HEK293 (cell line): ENCODE data around the gene IARS1.

Source experiments
- CTCF ChIA-PET: fragments of 350-600 bp; formaldehyde crosslinking; extraction: SDS; loops from one replicate; lab custom pipeline; 2021; ENCODE audit warnings: antibody characterized with exemption; lab: Yijun Ruan, JAX
- POLR2A ChIA-PET: fragments of 300-600 bp; formaldehyde crosslinking; extraction: SDS; loops from one replicate; lab custom pipeline; 2020; ENCODE audit warnings: antibody characterized with exemption, inconsistent platforms; lab: Yijun Ruan, JAX
- H3K27ac ChIP-seq: fragments of 200-500 bp; sonication (Bioruptor generic); 2 replicates; pipeline ENCODE4 v1.5.1; 2014; ENCODE audit warnings: low read depth, low read length, control low read depth, inconsistent platforms; ENCODE audit errors: extremely low read depth
- H3K36me3 ChIP-seq, 2 experiments: fragments of 200-500 bp in 1 of 2; sonication (Bioruptor generic) in 1 of 2; 1 replicate in 1 of 2; 2 replicates in 1 of 2; pipeline ENCODE4 v1.5.1; 2014 to 2017; ENCODE audit warnings: inconsistent platforms in 2 of 2, low read length in 2 of 2; ENCODE audit not compliant: control insufficient read depth in 2 of 2, insufficient read depth in 1 of 2
- H3K4me1 ChIP-seq: fragments of 200-500 bp; sonication (Bioruptor generic); 2 replicates; pipeline ENCODE4 v1.5.1; 2014; ENCODE audit warnings: mild to moderate bottlenecking, low read length, inconsistent platforms; ENCODE audit not compliant: control insufficient read depth, insufficient read depth
- H3K4me3 ChIP-seq: 2 replicates; pipeline ENCODE4 v1.5.1; 2011; ENCODE audit warnings: low read depth, mild to moderate bottlenecking, control low read depth, low read length, moderate library complexity
- H3K9me3 ChIP-seq: fragments of 200-500 bp; sonication (Bioruptor generic); 2 replicates; pipeline ENCODE4 v1.5.1; 2014; ENCODE audit warnings: low read depth, low read length, inconsistent platforms; ENCODE audit not compliant: control insufficient read depth, insufficient read depth
- ATF2 ChIP-seq: fragments of 450-650 bp; formaldehyde crosslinking; IDR thresholded peaks from 2 replicates; pipeline ENCODE4 v1.5.1; 2016; ENCODE audit warnings: missing biosample characterization, missing genetic modification characterization, low read depth
- KLF8 ChIP-seq: fragments of 450-650 bp; formaldehyde crosslinking; IDR thresholded peaks from 2 replicates; pipeline ENCODE4 v1.5.1; 2016; ENCODE audit warnings: missing biosample characterization, missing genetic modification characterization
- PRDM1 ChIP-seq: fragments of 450-650 bp; formaldehyde crosslinking; IDR thresholded peaks from 2 replicates; pipeline ENCODE4; 2016; ENCODE audit warnings: missing biosample characterization, missing genetic modification characterization
- PRDM6 ChIP-seq: fragments of 450-650 bp; formaldehyde crosslinking; IDR thresholded peaks from 2 replicates; pipeline ENCODE4 v1.5.1; 2017; ENCODE audit warnings: missing biosample characterization, missing genetic modification characterization
- REPIN1 ChIP-seq: fragments of 450-650 bp; formaldehyde crosslinking; IDR thresholded peaks from 2 replicates; pipeline ENCODE4 v1.5.1; 2017; ENCODE audit warnings: missing biosample characterization, missing genetic modification characterization, low read depth
- TCF7L2 ChIP-seq: IDR thresholded peaks from 2 replicates; pipeline ENCODE4 v1.6.1; 2011; ENCODE audit warnings: low read depth, mild to moderate bottlenecking, inconsistent platforms, low read length, moderate library complexity, borderline replicate concordance
- ZBTB7A ChIP-seq: fragments of 450-650 bp; formaldehyde crosslinking; IDR thresholded peaks from 2 replicates; pipeline ENCODE4 v1.5.1; 2016; ENCODE audit warnings: low read depth, missing biosample characterization, missing genetic modification characterization
- ZNF121 ChIP-seq: fragments of 450-650 bp; formaldehyde crosslinking; IDR thresholded peaks from 2 replicates; pipeline ENCODE4 v1.5.1; 2016; ENCODE audit warnings: missing biosample characterization, missing genetic modification characterization
- ZNF16 ChIP-seq: fragments of 450-650 bp; formaldehyde crosslinking; IDR thresholded peaks from 2 replicates; pipeline ENCODE4 v1.5.1; 2016; ENCODE audit warnings: low read depth, missing biosample characterization, missing genetic modification characterization
- ZNF211 ChIP-seq: fragments of 450-650 bp; formaldehyde crosslinking; IDR thresholded peaks from 2 replicates; pipeline ENCODE4 v1.5.1; 2016; ENCODE audit warnings: low read depth, missing biosample characterization, missing genetic modification characterization
- ZNF398 ChIP-seq: fragments of 450-650 bp; formaldehyde crosslinking; IDR thresholded peaks from 2 replicates; pipeline ENCODE4 v1.5.1; 2017; ENCODE audit warnings: missing biosample characterization, missing genetic modification characterization
- ZNF416 ChIP-seq: fragments of 450-650 bp; formaldehyde crosslinking; IDR thresholded peaks from 2 replicates; pipeline ENCODE4 v1.5.1; 2016; ENCODE audit warnings: missing biosample characterization, missing genetic modification characterization
- ZNF529 ChIP-seq: fragments of 450-650 bp; formaldehyde crosslinking; IDR thresholded peaks from 2 replicates; pipeline ENCODE4 v1.5.1; 2017; ENCODE audit warnings: missing genetic modification characterization, missing biosample characterization; ENCODE audit not compliant: insufficient replicate concordance
- ZNF558 ChIP-seq: fragments of 450-650 bp; formaldehyde crosslinking; IDR thresholded peaks from 2 replicates; pipeline ENCODE4 v1.5.1; 2016; ENCODE audit warnings: missing biosample characterization, missing genetic modification characterization
- ZNF585B ChIP-seq: fragments of 450-650 bp; formaldehyde crosslinking; IDR thresholded peaks from 2 replicates; pipeline ENCODE4 v1.5.1; 2016; ENCODE audit warnings: missing biosample characterization, missing genetic modification characterization
- ZNF600 ChIP-seq: fragments of 450-650 bp; formaldehyde crosslinking; IDR thresholded peaks from 2 replicates; pipeline ENCODE4 v1.5.1; 2016; ENCODE audit warnings: missing biosample characterization, missing genetic modification characterization
- ZNF621 ChIP-seq: fragments of 450-650 bp; formaldehyde crosslinking; IDR thresholded peaks from 2 replicates; pipeline ENCODE4 v1.5.1; 2017; ENCODE audit warnings: missing biosample characterization, missing genetic modification characterization
- ZNF658 ChIP-seq: fragments of 450-650 bp; formaldehyde crosslinking; IDR thresholded peaks from 2 replicates; pipeline ENCODE4; 2016; ENCODE audit warnings: missing biosample characterization, missing genetic modification characterization
- ZNF660 ChIP-seq: fragments of 450-650 bp; IDR thresholded peaks from 2 replicates; pipeline ENCODE4 v1.5.1; 2018; ENCODE audit warnings: missing biosample characterization, mild to moderate bottlenecking, missing genetic modification characterization
- ZNF768 ChIP-seq: fragments of 450-650 bp; formaldehyde crosslinking; IDR thresholded peaks from 2 replicates; pipeline ENCODE4 v1.5.1; 2018; ENCODE audit warnings: missing biosample characterization, mild to moderate bottlenecking, missing genetic modification characterization
- TF ChIP-seq, protein P1 (sequence below): fragments of 450-650 bp; formaldehyde crosslinking; conservative IDR thresholded peaks from 2 replicates; pipeline ENCODE4 v1.5.1; 2016; ENCODE audit warnings: low read depth, missing biosample characterization, missing genetic modification characterization

IARS1 gene

GRCh38 chr9:92293075-92293354 is 482 bp downstream of the IARS1 start:
- TF ChIP-seq ATF2 (tag by site-specific recombination): no peak
- TF ChIP-seq ZNF121 (tag by site-specific recombination): no peak
- TF ChIP-seq, all 188 proteins: peak for 0
- H3K36me3 ChIP-seq: peaks cover 7 to 45% of the 10 kb centered on the region in 2 experiments
- H3K4me1 ChIP-seq: no peaks in the 10 kb centered on the region; the same call in 1 of the 2 replicates
- peak overlapping the region; percentile 98 for H3K4me3 ChIP-seq
- H3K9me3 ChIP-seq: no peaks in the 10 kb centered on the region
- CTCF ChIA-PET: no interaction called here
- POLR2A ChIA-PET: no interaction called here
- H3K27ac ChIP-seq: no peak overlapping the region

DNA sequence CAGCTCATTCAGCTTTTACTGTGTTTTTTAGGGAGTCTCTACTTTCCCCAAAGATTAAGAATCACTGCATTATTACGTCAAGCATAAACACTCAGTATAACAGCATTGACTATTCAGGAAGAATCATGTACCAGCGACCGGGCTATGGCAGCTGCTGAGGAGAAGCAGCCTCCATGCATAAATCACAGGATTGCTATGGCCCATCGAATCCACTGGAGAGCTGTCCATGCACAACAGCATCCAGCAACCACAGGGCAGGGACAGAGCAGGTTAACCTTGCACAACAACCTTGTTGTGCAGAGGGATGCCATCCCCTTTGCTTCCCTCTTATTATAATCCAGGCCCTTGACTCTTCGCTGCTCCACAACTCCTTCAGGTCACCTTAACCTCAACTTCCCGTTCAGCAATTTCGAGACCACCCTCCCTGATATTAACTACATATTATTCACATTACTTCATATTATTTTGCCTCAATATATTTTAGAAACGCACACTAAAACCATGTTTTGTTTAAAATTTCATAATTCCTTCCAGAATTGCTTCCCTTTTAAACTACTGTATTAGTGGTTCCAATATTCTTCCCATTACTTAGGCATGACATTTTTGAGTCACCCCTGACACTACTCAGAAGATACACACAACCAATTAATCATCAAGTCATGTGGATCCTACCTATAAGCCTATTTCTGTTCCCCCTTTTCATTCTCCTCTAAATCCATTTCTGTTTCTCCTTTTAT is 991 bp downstream of the IARS1 start:
- TF ChIP-seq ZNF211 (tag by site-specific recombination): no peak
- 0 out of 2 replicates have a peak, but pooled peaks have one; percentile 24 for TF ChIP-seq ZNF600
- POLR2A ChIA-PET: interaction anchor here (0.6 to 0.7 kb wide), 2 partner anchors 577 to 736 kb away, joined by 3 read pairs; no protein-coding TSS in a partner anchor
- no peaks in the 10 kb centered on the region for H3K9me3 ChIP-seq
- H3K4me1 ChIP-seq: no peaks in the 10 kb centered on the region; the same call in 1 of the 2 replicates
- CTCF ChIA-PET: interaction anchor here (0.6 to 2.8 kb wide), 2 partner anchors 14 to 152 kb away, joined by 3 to 15 read pairs; no protein-coding TSS in a partner anchor
- peak overlapping the region; percentile 98 for H3K4me3 ChIP-seq
- no peak overlapping the region for H3K27ac ChIP-seq
- H3K36me3 ChIP-seq: peaks cover 9 to 45% of the 10 kb centered on the region in 2 experiments

GRCh38 chr9:92291577-92291976 is 1.9 kb downstream of the IARS1 start:
- no peaks in the 10 kb centered on the region for H3K9me3 ChIP-seq
- H3K27ac ChIP-seq: no peak overlapping the region
- no peaks in the 10 kb centered on the region; the same call in 1 of the 2 replicates for H3K4me1 ChIP-seq
- POLR2A ChIA-PET: interaction anchor here (0.6 to 0.7 kb wide), 3 partner anchors 23 to 95 kb away, joined by 3 to 4 read pairs (median 3); no protein-coding TSS in a partner anchor
- no peak overlapping the region for H3K4me3 ChIP-seq
- peaks cover 16 to 45% of the 10 kb centered on the region in 2 experiments for H3K36me3 ChIP-seq
- CTCF ChIA-PET: interaction anchor here (0.6 to 2.8 kb wide), 2 partner anchors 151 to 164 kb away, joined by 3 to 15 read pairs; no protein-coding TSS in a partner anchor
- no peak for TF ChIP-seq ZNF558 (tag by site-specific recombination)
- no peak for TF ChIP-seq PRDM1
- no peak for TF ChIP-seq ZNF660 (tag by site-specific recombination)
- TF ChIP-seq PRDM6 (tag by site-specific recombination): no peak
- no peak for TF ChIP-seq KLF8 (tag by site-specific recombination)
- TF ChIP-seq ZNF416 (tag by site-specific recombination): no peak
- TF ChIP-seq ZNF768 (tag by site-specific recombination): no peak
- TF ChIP-seq REPIN1 (tag by site-specific recombination): no peak
- TF ChIP-seq TCF7L2: no peak
- TF ChIP-seq ZNF621 (tag by site-specific recombination): no peak
- no peak for TF ChIP-seq ZNF398
- TF ChIP-seq ZNF585B (tag by site-specific recombination): no peak
- TF ChIP-seq ZNF16 (tag by site-specific recombination): no peak
- TF ChIP-seq, protein P1, sequence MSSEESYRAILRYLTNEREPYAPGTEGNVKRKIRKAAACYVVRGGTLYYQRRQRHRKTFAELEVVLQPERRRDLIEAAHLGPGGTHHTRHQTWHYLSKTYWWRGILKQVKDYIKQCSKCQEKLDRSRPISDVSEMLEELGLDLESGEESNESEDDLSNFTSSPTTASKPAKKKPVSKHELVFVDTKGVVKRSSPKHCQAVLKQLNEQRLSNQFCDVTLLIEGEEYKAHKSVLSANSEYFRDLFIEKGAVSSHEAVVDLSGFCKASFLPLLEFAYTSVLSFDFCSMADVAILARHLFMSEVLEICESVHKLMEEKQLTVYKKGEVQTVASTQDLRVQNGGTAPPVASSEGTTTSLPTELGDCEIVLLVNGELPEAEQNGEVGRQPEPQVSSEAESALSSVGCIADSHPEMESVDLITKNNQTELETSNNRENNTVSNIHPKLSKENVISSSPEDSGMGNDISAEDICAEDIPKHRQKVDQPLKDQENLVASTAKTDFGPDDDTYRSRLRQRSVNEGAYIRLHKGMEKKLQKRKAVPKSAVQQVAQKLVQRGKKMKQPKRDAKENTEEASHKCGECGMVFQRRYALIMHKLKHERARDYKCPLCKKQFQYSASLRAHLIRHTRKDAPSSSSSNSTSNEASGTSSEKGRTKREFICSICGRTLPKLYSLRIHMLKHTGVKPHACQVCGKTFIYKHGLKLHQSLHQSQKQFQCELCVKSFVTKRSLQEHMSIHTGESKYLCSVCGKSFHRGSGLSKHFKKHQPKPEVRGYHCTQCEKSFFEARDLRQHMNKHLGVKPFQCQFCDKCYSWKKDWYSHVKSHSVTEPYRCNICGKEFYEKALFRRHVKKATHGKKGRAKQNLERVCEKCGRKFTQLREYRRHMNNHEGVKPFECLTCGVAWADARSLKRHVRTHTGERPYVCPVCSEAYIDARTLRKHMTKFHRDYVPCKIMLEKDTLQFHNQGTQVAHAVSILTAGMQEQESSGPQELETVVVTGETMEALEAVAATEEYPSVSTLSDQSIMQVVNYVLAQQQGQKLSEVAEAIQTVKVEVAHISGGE (tag by site-specific recombination): no peak
- no peak for TF ChIP-seq ZBTB7A
- no peak for TF ChIP-seq ZNF529 (tag by site-specific recombination)
- TF ChIP-seq ZNF658 (tag by site-specific recombination): no peak
